ENCODE results near the gene KIDINS220. TPM values are rescaled to one million over a fixed set of nuclear protein-coding genes. Genes with fewer than 3 reads are reported as not detected.

Gene KIDINS220
- total and polyA plus RNA-seq, 4 donors: 8.1 to 50.9 (median 30.8) TPM

DNA sequence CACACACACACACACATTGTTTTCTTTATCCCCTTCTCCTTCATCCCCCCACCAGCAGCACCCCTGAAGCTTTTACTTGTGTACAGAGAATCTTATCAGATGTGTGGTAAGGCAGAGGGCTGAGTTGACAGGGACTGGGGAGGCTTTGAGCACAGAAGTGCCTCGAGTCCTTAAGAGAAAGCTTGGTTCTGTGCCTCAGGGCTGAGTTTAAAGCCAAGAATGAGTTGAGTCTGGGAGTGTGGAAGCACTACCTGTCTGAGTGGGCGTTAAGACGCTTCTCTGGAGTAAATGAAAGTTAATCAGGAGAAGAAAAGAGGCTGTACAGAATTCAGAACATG, 152.9 kb downstream of the KIDINS220 start:
- peak; percentile 56 for DNase-seq (ENCODE audit: low spot score)
- Histone ChIP-seq H3K4me3 (ENCODE audit: low read depth in 1 of 3, low read length in 3 of 3) (peak overlapping the region; percentile 64 to 97 (median 91)), H3K36me3 (ENCODE audit: control insufficient read depth in 4 of 4, insufficient read depth in 3 of 4, low read depth in 1 of 4, low read length in 3 of 4) (no peaks in the 10 kb centered on the region), H3K9me3 (ENCODE audit: control insufficient read depth in 4 of 4, low read length in 3 of 4) (no peaks in the 10 kb centered on the region), H3K27ac (ENCODE audit: low read depth in 1 of 2, low read length in 2 of 2) (peak overlapping the region; percentile 85 to 90), H3K9ac (ENCODE audit: low read depth in 1 of 2, low read length in 2 of 2) (peak overlapping the region; percentile 85 to 93), H3K27me3 (ENCODE audit: control insufficient read depth in 4 of 4, insufficient read depth in 4 of 4, low read length in 3 of 4) (no peaks in the 10 kb centered on the region), H3K4me1 (ENCODE audit: control insufficient read depth in 4 of 4, insufficient read depth in 4 of 4, low read length in 3 of 4) (peaks cover 2 to 14% (median 4%) of the 10 kb centered on the region in 4 donors)
- no peak for TF ChIP-seq HNF4G (IDR thresholded peaks at IDR 0.05)
- TF ChIP-seq JUND (IDR thresholded peaks at IDR 0.05): no peak
- TF ChIP-seq, protein P1, sequence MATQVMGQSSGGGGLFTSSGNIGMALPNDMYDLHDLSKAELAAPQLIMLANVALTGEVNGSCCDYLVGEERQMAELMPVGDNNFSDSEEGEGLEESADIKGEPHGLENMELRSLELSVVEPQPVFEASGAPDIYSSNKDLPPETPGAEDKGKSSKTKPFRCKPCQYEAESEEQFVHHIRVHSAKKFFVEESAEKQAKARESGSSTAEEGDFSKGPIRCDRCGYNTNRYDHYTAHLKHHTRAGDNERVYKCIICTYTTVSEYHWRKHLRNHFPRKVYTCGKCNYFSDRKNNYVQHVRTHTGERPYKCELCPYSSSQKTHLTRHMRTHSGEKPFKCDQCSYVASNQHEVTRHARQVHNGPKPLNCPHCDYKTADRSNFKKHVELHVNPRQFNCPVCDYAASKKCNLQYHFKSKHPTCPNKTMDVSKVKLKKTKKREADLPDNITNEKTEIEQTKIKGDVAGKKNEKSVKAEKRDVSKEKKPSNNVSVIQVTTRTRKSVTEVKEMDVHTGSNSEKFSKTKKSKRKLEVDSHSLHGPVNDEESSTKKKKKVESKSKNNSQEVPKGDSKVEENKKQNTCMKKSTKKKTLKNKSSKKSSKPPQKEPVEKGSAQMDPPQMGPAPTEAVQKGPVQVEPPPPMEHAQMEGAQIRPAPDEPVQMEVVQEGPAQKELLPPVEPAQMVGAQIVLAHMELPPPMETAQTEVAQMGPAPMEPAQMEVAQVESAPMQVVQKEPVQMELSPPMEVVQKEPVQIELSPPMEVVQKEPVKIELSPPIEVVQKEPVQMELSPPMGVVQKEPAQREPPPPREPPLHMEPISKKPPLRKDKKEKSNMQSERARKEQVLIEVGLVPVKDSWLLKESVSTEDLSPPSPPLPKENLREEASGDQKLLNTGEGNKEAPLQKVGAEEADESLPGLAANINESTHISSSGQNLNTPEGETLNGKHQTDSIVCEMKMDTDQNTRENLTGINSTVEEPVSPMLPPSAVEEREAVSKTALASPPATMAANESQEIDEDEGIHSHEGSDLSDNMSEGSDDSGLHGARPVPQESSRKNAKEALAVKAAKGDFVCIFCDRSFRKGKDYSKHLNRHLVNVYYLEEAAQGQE (IDR thresholded peaks at IDR 0.05): no peak
- TF ChIP-seq YY1 (IDR thresholded peaks at IDR 0.05): no peak
- TF ChIP-seq TAF1 (conservative IDR thresholded peaks at IDR 0.05): no peak
- no peak for TF ChIP-seq FOXA2 (IDR thresholded peaks at IDR 0.05)
- no peak for TF ChIP-seq GABPA (IDR thresholded peaks at IDR 0.05 in 1 of 2, conservative IDR thresholded peaks at IDR 0.05 in 1 of 2)
- no peak for TF ChIP-seq SP1 (IDR thresholded peaks at IDR 0.05)
- no peak for TF ChIP-seq RXRA (IDR thresholded peaks at IDR 0.05)
- no peak for TF ChIP-seq NR2F2 (IDR thresholded peaks at IDR 0.05)
- no peak for TF ChIP-seq RAD21 (IDR thresholded peaks at IDR 0.05)
- no peak for TF ChIP-seq CTCF (IDR thresholded peaks at IDR 0.05; ENCODE audit: low read depth, low read length, missing input control)
- no peak for TF ChIP-seq EGR1 (IDR thresholded peaks at IDR 0.05; ENCODE audit: low read depth in 2 of 2)
- no peak for TF ChIP-seq FOXA1 (IDR thresholded peaks at IDR 0.05)
- TF ChIP-seq HNF4A (conservative IDR thresholded peaks at IDR 0.05): no peak
- no peak for TF ChIP-seq MAX (IDR thresholded peaks at IDR 0.05)
- TF ChIP-seq ZBTB33 (IDR thresholded peaks at IDR 0.05): no peak
- 4% methylated on average over 3 of the region's 3 CpGs for WGBS
